ENCODE results near the gene GTPBP10. TPM values are rescaled to one million over a fixed set of nuclear protein-coding genes. Genes with fewer than 3 reads are reported as not detected.
"Not testable (repeated sequence)": the region's sequence is repeated elsewhere in the genome, so short reads cannot be mapped to it uniquely, and the experiment has no call there.

GTPBP10 gene
- total and polyA plus RNA-seq, 7 donors: 9.7 to 16.8 (median 11.6) TPM

GRCh38 chr7:90320801-90321494 is 25.6 kb upstream of the GTPBP10 start, which contains the start of gene FAM237B:
Gene FAM237B (minus strand): TSS chr7:90321304. CDS start chr7:90319748, 1,556 bp downstream.
- no peak for DNase-seq
- WGBS, 2 donors: 2 to 3% methylated on average over 62 of the region's 62 CpGs
- intact Hi-C loops (cut with DNase I): no loop called here
- Histone ChIP-seq H3K27ac (no peak within 1 kb of the TSS), H3K9me3 (no peaks in the 10 kb centered on the region), H3K36me3 (no peaks in the 10 kb centered on the region), H3K27me3 (peaks cover 4 to 48% (median 22%) of the 10 kb centered on the region in 3 donors), H3K4me3 (peak within 1 kb of the TSS in 2 of 4 donors; percentile 11 to 13), H3K4me1 (peaks cover 0 to 11% (median 9%) of the 10 kb centered on the region in 4 donors)
- TF ChIP-seq EP300 (IDR thresholded peaks at IDR 0.05) (no peak), POLR2A (IDR thresholded peaks at IDR 0.05) (no peak), POLR2AphosphoS5 (IDR thresholded peaks at IDR 0.05) (no peak)
- TF ChIP-seq, protein P1, sequence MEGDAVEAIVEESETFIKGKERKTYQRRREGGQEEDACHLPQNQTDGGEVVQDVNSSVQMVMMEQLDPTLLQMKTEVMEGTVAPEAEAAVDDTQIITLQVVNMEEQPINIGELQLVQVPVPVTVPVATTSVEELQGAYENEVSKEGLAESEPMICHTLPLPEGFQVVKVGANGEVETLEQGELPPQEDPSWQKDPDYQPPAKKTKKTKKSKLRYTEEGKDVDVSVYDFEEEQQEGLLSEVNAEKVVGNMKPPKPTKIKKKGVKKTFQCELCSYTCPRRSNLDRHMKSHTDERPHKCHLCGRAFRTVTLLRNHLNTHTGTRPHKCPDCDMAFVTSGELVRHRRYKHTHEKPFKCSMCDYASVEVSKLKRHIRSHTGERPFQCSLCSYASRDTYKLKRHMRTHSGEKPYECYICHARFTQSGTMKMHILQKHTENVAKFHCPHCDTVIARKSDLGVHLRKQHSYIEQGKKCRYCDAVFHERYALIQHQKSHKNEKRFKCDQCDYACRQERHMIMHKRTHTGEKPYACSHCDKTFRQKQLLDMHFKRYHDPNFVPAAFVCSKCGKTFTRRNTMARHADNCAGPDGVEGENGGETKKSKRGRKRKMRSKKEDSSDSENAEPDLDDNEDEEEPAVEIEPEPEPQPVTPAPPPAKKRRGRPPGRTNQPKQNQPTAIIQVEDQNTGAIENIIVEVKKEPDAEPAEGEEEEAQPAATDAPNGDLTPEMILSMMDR (IDR thresholded peaks at IDR 0.05): no peak

- peaks cover 4 to 48% (median 22%) of the 10 kb centered on the region in 3 donors for H3K27me3 ChIP-seq
These were observed 23.7 kb upstream of the GTPBP10 start for GRCh38 chr7:90322837-90323236.

GRCh38 chr7:90326500-90326899 is 20.0 kb upstream of the GTPBP10 start:
- no peak overlapping the region for H3K4me3 ChIP-seq
- H3K9me3 ChIP-seq: no peaks in the 10 kb centered on the region
- peaks cover 0 to under 1% (median 0%) of the 10 kb centered on the region in 4 donors for H3K4me1 ChIP-seq
- no peak for DNase-seq
- peaks cover 0 to 19% (median 7%) of the 10 kb centered on the region in 3 donors for H3K27me3 ChIP-seq
- WGBS, 2 donors: 15 to 26% methylated on average over 1 of the region's 1 CpG
- TF ChIP-seq, protein P1 (IDR thresholded peaks at IDR 0.05): no peak
- TF ChIP-seq POLR2A (IDR thresholded peaks at IDR 0.05) (no peak), EP300 (IDR thresholded peaks at IDR 0.05) (no peak), POLR2AphosphoS5 (IDR thresholded peaks at IDR 0.05) (no peak)
- no peak overlapping the region for H3K27ac ChIP-seq
- H3K36me3 ChIP-seq: no peaks in the 10 kb centered on the region
- intact Hi-C loops (cut with DNase I): no loop called here

More at GRCh38 chr7:90322837-90323236, 23.7 kb upstream of the GTPBP10 start:
- TF ChIP-seq POLR2A (IDR thresholded peaks at IDR 0.05) (no peak), POLR2AphosphoS5 (IDR thresholded peaks at IDR 0.05) (no peak), EP300 (IDR thresholded peaks at IDR 0.05) (no peak)
- TF ChIP-seq, protein P1 (IDR thresholded peaks at IDR 0.05): no peak
- H3K4me3 ChIP-seq: no peak overlapping the region
- peaks cover 0 to 11% (median 9%) of the 10 kb centered on the region in 4 donors for H3K4me1 ChIP-seq
- intact Hi-C loops (cut with DNase I): no loop called here
- no peak for DNase-seq
- H3K27ac ChIP-seq: no peak overlapping the region
- no peaks in the 10 kb centered on the region for H3K9me3 ChIP-seq
- H3K36me3 ChIP-seq: no peaks in the 10 kb centered on the region

- intact Hi-C loops (cut with DNase I): no loop called here
- no peak for DNase-seq
- 96 to 97% methylated on average over 48 of the region's 48 CpGs for WGBS, 2 donors
- Histone ChIP-seq H3K27me3 (no peaks in the 10 kb centered on the region), H3K9me3 (no peaks in the 10 kb centered on the region), H3K27ac (no peak overlapping the region), H3K36me3 (no peaks in the 10 kb centered on the region), H3K4me3 (no peak overlapping the region), H3K4me1 (no peaks in the 10 kb centered on the region)
- TF ChIP-seq, protein P1 (IDR thresholded peaks at IDR 0.05): no peak
- TF ChIP-seq POLR2A (IDR thresholded peaks at IDR 0.05): no peak
- TF ChIP-seq EP300 (IDR thresholded peaks at IDR 0.05): no peak
- no peak for TF ChIP-seq POLR2AphosphoS5 (IDR thresholded peaks at IDR 0.05)
These were observed 12.2 kb upstream of the GTPBP10 start for GRCh38 chr7:90334193-90334843.

DNA sequence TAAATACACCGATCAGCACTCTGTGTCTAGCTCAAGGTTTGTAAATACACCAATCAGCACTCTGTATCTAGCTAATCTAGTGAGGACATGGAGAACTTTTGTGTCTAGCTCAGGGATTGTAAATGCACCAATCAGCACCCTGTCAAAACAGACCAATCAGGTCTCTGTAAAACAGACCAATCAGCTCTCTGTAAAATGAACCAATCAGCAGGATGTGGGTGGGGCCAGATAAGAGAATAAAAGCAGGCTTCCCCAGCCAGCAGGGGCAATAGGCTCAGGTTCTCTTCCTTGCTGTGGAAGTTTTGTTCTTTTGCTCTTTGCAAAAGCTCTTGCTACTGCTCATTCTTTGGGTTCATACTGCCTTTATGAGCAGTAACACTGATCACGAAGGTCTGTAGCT is 11.6 kb upstream of the GTPBP10 start:
- intact Hi-C loops (cut with DNase I); H3K36me3 ChIP-seq; H3K4me1 ChIP-seq; H3K27me3 ChIP-seq; H3K4me3 ChIP-seq; H3K9me3 ChIP-seq; DNase-seq; H3K27ac ChIP-seq: not testable (repeated sequence)
- WGBS, 2 donors: 84 to 91% methylated on average over 2 of the region's 2 CpGs

Measured in sigmoid colon (tissue), 7 donors.